NCI-H2029 treated with DMSO at 0.1 percent for 48 hours (cell line): ENCODE data around the gene ABAT.
"Not testable (repeated sequence)": the region's sequence is repeated elsewhere in the genome, so short reads cannot be mapped to it uniquely, and the experiment has no call there.

ENCODE experiments used
- DNase-seq: peaks from one replicate; lab custom pipeline; 2025; lab: John Stamatoyannopoulos, UW

The ABAT gene

GRCh38 chr16:8742068-8742467 is 67.7 kb downstream of the ABAT start:
- no peak for DNase-seq

- DNase-seq, result not testable (repeated sequence)
Measured at GRCh38 chr16:8748944-8749343, 74.5 kb downstream of the ABAT start.

GRCh38 chr16:8751481-8752311 is 77.3 kb downstream of the ABAT start:
- no peak for DNase-seq

- DNase-seq, result no peak
Measured at GRCh38 chr16:8752706-8753105, 78.3 kb downstream of the ABAT start.

- DNase-seq, result no peak
Measured at GRCh38 chr16:8753416-8754054, 79.1 kb downstream of the ABAT start.

GRCh38 chr16:8756755-8757154 is 82.3 kb downstream of the ABAT start:
- DNase-seq, result no peak

GRCh38 chr16:8758022-8758421 is 83.6 kb downstream of the ABAT start:
- DNase-seq, result no peak

- DNase-seq, result no peak
Measured at GRCh38 chr16:8760021-8760420, 85.6 kb downstream of the ABAT start.

GRCh38 chr16:8761078-8761477 is 86.7 kb downstream of the ABAT start:
- DNase-seq, result no peak

GRCh38 chr16:8762254-8762653 is 87.8 kb downstream of the ABAT start:
- no peak for DNase-seq

- DNase-seq, result no peak
Measured at GRCh38 chr16:8763083-8763482, 88.7 kb downstream of the ABAT start.

GRCh38 chr16:8763899-8764298 is 89.5 kb downstream of the ABAT start:
- no peak for DNase-seq

- no peak for DNase-seq
Measured at GRCh38 chr16:8764525-8765250, 90.3 kb downstream of the ABAT start.

- DNase-seq, result no peak
Measured at GRCh38 chr16:8767176-8767575, 92.8 kb downstream of the ABAT start.

GRCh38 chr16:8768283-8768682 is 93.9 kb downstream of the ABAT start:
- DNase-seq, result no peak

- no peak for DNase-seq
Measured at GRCh38 chr16:8768692-8769091, 94.3 kb downstream of the ABAT start.

- no peak for DNase-seq
Measured at GRCh38 chr16:8773537-8773936, 99.1 kb downstream of the ABAT start.

GRCh38 chr16:8774208-8774607 is 99.8 kb downstream of the ABAT start:
- DNase-seq, result no peak

GRCh38 chr16:8775359-8775758 is 100.9 kb downstream of the ABAT start:
- no peak for DNase-seq

GRCh38 chr16:8776129-8776584 is 101.7 kb downstream of the ABAT start:
- no peak for DNase-seq

- no peak for DNase-seq
Measured at GRCh38 chr16:8777217-8777616, 102.8 kb downstream of the ABAT start.

GRCh38 chr16:8781797-8782196 is 107.4 kb downstream of the ABAT start:
- no peak for DNase-seq

- DNase-seq, result no peak
Measured at GRCh38 chr16:8782673-8783072, 108.3 kb downstream of the ABAT start.
